Measurements from ENCODE around the gene EPHA6. TPM values are rescaled to one million over a fixed set of nuclear protein-coding genes. Genes with fewer than 3 reads are reported as not detected.
"Not testable (repeated sequence)": the region's sequence is repeated elsewhere in the genome, so short reads cannot be mapped to it uniquely, and the experiment has no call there.

The EPHA6 gene
- total RNA-seq, 1 donor, result not detected

- DNase-seq (ENCODE audit: low read depth), result no peak
- TF ChIP-seq CTCF (IDR thresholded peaks at IDR 0.05; ENCODE audit: insufficient read depth, low read length), result no peak
- H3K4me3 ChIP-seq (ENCODE audit: low read depth, low read length), result no peak overlapping the region
These were observed 196.7 kb downstream of the EPHA6 start for GRCh38 chr3:97010881-97011657.

GRCh38 chr3:97021778-97022177 lies 207.4 kb downstream of the EPHA6 start:
- no peak for TF ChIP-seq CTCF (IDR thresholded peaks at IDR 0.05; ENCODE audit: insufficient read depth, low read length)
- H3K4me3 ChIP-seq (ENCODE audit: low read depth, low read length), result no peak overlapping the region
- no peak for DNase-seq (ENCODE audit: low read depth)

GRCh38 chr3:97025612-97026011 lies 211.2 kb downstream of the EPHA6 start:
- not testable (repeated sequence) for DNase-seq (ENCODE audit: low read depth); H3K4me3 ChIP-seq (ENCODE audit: low read depth, low read length)

- no peak for TF ChIP-seq CTCF (IDR thresholded peaks at IDR 0.05; ENCODE audit: insufficient read depth, low read length)
- no peak for DNase-seq (ENCODE audit: low read depth)
- no peak overlapping the region for H3K4me3 ChIP-seq (ENCODE audit: low read depth, low read length)
These were observed 215.6 kb downstream of the EPHA6 start for GRCh38 chr3:97029972-97030371.

GRCh38 chr3:97037294-97037943 lies 223.0 kb downstream of the EPHA6 start:
- DNase-seq (ENCODE audit: low read depth), result no peak
- TF ChIP-seq CTCF (IDR thresholded peaks at IDR 0.05; ENCODE audit: insufficient read depth, low read length), result no peak

GRCh38 chr3:97043411-97043810 lies 229.0 kb downstream of the EPHA6 start:
- DNase-seq (ENCODE audit: low read depth), result no peak
- no peak overlapping the region for H3K4me3 ChIP-seq (ENCODE audit: low read depth, low read length)
- no peak for TF ChIP-seq CTCF (IDR thresholded peaks at IDR 0.05; ENCODE audit: insufficient read depth, low read length)

More at GRCh38 chr3:97037294-97037943, 223.0 kb downstream of the EPHA6 start:
- no peak overlapping the region for H3K4me3 ChIP-seq (ENCODE audit: low read depth, low read length)

- no peak overlapping the region for H3K4me3 ChIP-seq (ENCODE audit: low read depth, low read length)
- TF ChIP-seq CTCF (IDR thresholded peaks at IDR 0.05; ENCODE audit: insufficient read depth, low read length), result no peak
- DNase-seq (ENCODE audit: low read depth), result no peak
These were observed 243.0 kb downstream of the EPHA6 start for GRCh38 chr3:97057365-97057764.
